Nephron (organoid): ENCODE measurements around the gene ZNF30.
A peak's percentile ranks its signal among the peaks of the same experiment; 100 is the strongest.

Experiments used
- H3K27ac Mint-ChIP-seq, 3 experiments: 2 replicates each; pipeline ENCODE4 v1.8.0; 2020; ENCODE audit warnings: mixed read lengths in 3 of 3, mild to moderate bottlenecking in 2 of 3, moderate library complexity in 1 of 3
- H3K27me3 Mint-ChIP-seq: 2 replicates; pipeline ENCODE4 v1.8.0; 2021; ENCODE audit warnings: low read depth, mild to moderate bottlenecking, moderate library complexity, mixed read lengths
- H3K36me3 Mint-ChIP-seq: 2 replicates; pipeline ENCODE4 v1.8.0; 2020; ENCODE audit warnings: low read depth, mixed read lengths
- H3K4me1 Mint-ChIP-seq: 2 replicates; pipeline ENCODE4 v1.8.0; 2020; ENCODE audit warnings: mixed read lengths
- H3K4me3 Mint-ChIP-seq, 3 experiments: 2 replicates each; pipeline ENCODE4 v1.8.0; 2020; ENCODE audit warnings: mild to moderate bottlenecking in 3 of 3, mixed read lengths in 3 of 3, moderate library complexity in 2 of 3
- H3K9me3 Mint-ChIP-seq: 2 replicates; pipeline ENCODE4 v1.8.0; 2020; ENCODE audit warnings: mixed read lengths
- TF ChIP-seq, protein P1 (sequence below), 3 experiments: fragments of 200-600 bp; sonication (generic); IDR thresholded peaks; one replicate each; pipeline ENCODE4 v1.5.0; 2021; ENCODE audit warnings: antibody characterized with exemption in 3 of 3; ENCODE audit not compliant: unreplicated experiment in 3 of 3

The ZNF30 gene

DNA sequence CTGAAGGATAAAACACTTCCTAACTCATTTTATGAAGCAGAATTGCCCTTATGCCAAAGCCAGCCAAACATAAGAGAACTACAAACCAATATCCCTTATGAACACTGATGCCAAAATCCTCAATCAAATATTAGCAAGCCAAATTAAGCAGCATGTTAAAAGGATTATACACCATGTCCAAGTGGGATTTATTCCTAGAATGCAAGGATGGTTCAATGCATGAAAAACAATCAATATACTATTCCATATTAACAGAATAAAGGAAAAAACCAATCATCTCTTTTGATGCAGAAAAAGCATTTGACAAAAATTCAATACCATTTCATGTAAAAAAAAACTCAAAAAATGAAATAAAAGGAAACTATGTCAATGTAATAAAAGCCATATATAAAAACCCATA lies 26.4 kb downstream of the ZNF30 start:
- TF ChIP-seq, protein P1, sequence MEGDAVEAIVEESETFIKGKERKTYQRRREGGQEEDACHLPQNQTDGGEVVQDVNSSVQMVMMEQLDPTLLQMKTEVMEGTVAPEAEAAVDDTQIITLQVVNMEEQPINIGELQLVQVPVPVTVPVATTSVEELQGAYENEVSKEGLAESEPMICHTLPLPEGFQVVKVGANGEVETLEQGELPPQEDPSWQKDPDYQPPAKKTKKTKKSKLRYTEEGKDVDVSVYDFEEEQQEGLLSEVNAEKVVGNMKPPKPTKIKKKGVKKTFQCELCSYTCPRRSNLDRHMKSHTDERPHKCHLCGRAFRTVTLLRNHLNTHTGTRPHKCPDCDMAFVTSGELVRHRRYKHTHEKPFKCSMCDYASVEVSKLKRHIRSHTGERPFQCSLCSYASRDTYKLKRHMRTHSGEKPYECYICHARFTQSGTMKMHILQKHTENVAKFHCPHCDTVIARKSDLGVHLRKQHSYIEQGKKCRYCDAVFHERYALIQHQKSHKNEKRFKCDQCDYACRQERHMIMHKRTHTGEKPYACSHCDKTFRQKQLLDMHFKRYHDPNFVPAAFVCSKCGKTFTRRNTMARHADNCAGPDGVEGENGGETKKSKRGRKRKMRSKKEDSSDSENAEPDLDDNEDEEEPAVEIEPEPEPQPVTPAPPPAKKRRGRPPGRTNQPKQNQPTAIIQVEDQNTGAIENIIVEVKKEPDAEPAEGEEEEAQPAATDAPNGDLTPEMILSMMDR (IDR thresholded peaks at IDR 0.05; ENCODE audit: unreplicated experiment in 3 of 3): no peak
- peaks cover 75% of the 10 kb centered on the region for H3K9me3 Mint-ChIP-seq
- no peaks in the 10 kb centered on the region for H3K27me3 Mint-ChIP-seq
- H3K4me1 Mint-ChIP-seq: no peaks in the 10 kb centered on the region
- peaks cover 98% of the 10 kb centered on the region for H3K36me3 Mint-ChIP-seq
- no peak overlapping the region for H3K27ac Mint-ChIP-seq
- H3K4me3 Mint-ChIP-seq: no peak overlapping the region

GRCh38 chr19:34957830-34958751 lies 31.4 kb downstream of the ZNF30 start:
- Mint-ChIP-seq H3K36me3 (peaks cover 100% of the 10 kb centered on the region), H3K27me3 (no peaks in the 10 kb centered on the region), H3K27ac (no peak overlapping the region), H3K9me3 (peaks cover 78% of the 10 kb centered on the region), H3K4me3 (no peak overlapping the region), H3K4me1 (peaks cover 12% of the 10 kb centered on the region)
- TF ChIP-seq, protein P1 (IDR thresholded peaks at IDR 0.05; ENCODE audit: unreplicated experiment in 3 of 3): no peak

DNA sequence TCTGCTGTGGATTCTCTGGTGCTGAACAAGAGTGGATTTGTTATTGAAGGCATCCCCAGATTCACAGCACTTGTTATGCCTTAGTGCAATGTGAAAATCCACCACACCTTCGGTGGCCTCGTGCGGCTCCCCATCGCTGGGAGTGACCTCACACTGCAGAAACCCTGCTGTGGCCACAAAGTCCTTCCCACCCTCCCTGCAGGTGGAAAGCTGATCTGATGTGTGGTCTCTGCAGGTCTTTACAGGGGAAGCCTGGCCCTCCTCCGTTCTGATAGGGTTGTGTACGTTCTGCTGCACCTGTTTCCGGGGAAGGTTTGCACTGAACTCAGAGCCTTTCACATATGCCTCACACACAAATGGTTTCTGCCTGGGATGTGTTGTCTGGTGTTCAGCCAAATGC lies 32.3 kb downstream of the ZNF30 start:
- Mint-ChIP-seq H3K27ac (no peak overlapping the region), H3K36me3 (peaks cover 94% of the 10 kb centered on the region), H3K4me1 (peaks cover 15% of the 10 kb centered on the region), H3K27me3 (no peaks in the 10 kb centered on the region), H3K4me3 (no peak overlapping the region), H3K9me3 (peaks cover 71% of the 10 kb centered on the region)
- TF ChIP-seq, protein P1 (IDR thresholded peaks at IDR 0.05; ENCODE audit: unreplicated experiment in 3 of 3): no peak

DNA sequence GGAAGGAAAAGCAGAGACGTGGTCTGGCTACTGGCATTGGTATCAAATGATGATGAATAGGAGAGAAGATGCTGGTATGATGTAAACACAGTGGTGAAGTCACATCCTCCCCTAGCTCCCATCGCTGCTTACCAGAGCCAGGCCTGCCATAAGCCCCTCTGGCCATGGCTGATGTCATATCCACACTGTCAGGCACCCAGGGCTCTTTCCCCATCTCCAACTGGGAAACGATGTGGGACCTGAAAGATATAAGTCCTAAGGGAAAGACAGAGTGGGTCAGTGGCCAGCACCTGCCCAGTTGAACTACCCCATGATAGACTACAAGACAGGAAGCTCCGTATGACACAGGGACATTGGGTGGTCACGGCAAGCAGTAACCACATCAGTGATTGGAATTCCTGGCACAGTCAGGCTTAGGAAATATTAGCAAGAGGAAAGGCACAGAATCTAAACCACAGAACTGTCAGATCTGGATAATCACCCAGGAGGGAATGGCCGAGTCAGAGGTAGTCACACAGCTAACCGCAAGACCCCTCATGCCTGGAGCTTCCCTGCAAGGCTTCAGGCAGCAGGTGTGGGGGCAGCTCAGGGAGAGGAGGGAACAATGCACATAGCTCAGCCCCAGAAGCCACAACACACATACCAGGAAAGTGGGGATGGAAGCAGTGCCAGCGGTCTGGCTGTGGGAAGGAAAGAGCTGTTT lies 33.6 kb downstream of the ZNF30 start:
- no peak overlapping the region for H3K27ac Mint-ChIP-seq
- H3K4me1 Mint-ChIP-seq: peaks cover 15% of the 10 kb centered on the region
- peaks cover 82% of the 10 kb centered on the region for H3K36me3 Mint-ChIP-seq
- H3K4me3 Mint-ChIP-seq: peak overlapping the region; percentile 54 to 73 (median 70)
- TF ChIP-seq, protein P1 (IDR thresholded peaks at IDR 0.05; ENCODE audit: unreplicated experiment in 3 of 3): no peak
- H3K27me3 Mint-ChIP-seq: no peaks in the 10 kb centered on the region
- peaks cover 66% of the 10 kb centered on the region for H3K9me3 Mint-ChIP-seq

DNA sequence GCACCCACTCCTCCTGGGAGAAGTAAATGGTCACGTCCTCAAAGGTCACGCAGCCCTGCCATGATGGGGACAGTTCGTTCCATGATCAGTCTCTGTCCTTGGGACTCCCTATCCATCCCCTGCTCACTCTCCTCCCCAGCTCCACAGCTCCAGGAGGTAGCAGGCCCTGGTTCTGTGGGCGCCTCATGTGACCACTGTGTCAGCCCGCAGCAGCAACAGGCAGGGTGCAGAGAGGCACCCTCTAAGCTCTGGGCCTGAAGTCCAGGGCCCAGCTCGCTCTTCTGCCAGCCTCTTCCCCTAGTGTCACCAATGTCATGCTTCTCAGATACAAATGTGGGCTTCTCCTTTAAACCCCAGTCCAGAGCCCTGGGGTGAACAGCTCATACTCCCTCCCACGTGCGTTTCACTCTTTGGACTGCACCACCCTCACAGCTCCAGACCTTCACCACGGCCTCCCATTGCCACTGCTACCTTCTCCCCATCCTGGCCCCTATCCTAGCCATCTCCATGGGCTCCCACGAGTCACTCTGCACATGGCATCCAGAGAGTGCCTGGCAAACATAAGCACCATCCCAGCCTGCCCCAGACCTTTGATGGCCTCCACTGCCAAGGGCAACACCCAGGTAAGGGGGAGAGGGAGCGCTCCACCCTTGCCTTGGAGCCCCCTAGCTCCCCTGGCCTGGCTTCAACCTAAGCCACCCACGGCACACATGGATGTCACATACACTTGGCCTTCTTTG lies 34.4 kb downstream of the ZNF30 start:
- Mint-ChIP-seq H3K27ac (no peak overlapping the region), H3K27me3 (no peaks in the 10 kb centered on the region), H3K9me3 (peaks cover 64% of the 10 kb centered on the region), H3K4me3 (peak overlapping the region in 1 of 3 experiments; percentile 3), H3K4me1 (peaks cover 15% of the 10 kb centered on the region), H3K36me3 (peaks cover 76% of the 10 kb centered on the region)
- TF ChIP-seq, protein P1 (IDR thresholded peaks at IDR 0.05; ENCODE audit: unreplicated experiment in 3 of 3): no peak
